HG03108 (cell line): ENCODE measurements around the gene PARD3.

Experiments
- ATAC-seq: cut with Tn5 transposase; IDR thresholded peaks from one replicate; pipeline ENCODE4 v1.9.1; 2021; ENCODE audit warnings: moderate library complexity; ENCODE audit not compliant: unreplicated experiment

PARD3 gene

GRCh38 chr10:34244756-34245484 is 570.2 kb downstream of the PARD3 start:
- ATAC-seq: no peak

GRCh38 chr10:34241226-34242000 is 573.7 kb downstream of the PARD3 start:
- ATAC-seq: no peak

GRCh38 chr10:34240039-34240438 is 575.1 kb downstream of the PARD3 start:
- no peak for ATAC-seq

GRCh38 chr10:34237898-34238455 is 577.1 kb downstream of the PARD3 start:
- no peak for ATAC-seq

- no peak for ATAC-seq
These were observed 578.2 kb downstream of the PARD3 start for GRCh38 chr10:34236931-34237330.

- no peak for ATAC-seq
These were observed 579.8 kb downstream of the PARD3 start for GRCh38 chr10:34235164-34235832.

DNA sequence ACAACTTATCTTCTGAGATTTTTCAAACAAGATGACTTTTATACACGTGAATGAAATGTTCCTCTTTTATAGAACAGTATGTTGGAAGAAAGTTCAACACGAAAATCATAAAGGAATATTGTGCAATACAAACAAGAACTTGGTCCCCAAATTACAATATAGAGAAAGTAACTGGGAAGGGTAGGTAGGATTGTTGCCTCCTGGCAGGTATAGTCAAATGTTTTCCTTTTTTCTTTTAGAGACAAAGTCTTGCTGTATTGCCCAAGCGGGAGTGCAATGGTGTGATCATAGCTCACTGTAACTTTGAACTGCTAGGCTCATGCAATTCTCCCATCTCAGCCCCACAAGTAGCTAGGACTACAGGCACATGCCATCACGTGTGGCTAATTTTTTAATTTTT is 582.6 kb downstream of the PARD3 start:
- ATAC-seq: no peak

DNA sequence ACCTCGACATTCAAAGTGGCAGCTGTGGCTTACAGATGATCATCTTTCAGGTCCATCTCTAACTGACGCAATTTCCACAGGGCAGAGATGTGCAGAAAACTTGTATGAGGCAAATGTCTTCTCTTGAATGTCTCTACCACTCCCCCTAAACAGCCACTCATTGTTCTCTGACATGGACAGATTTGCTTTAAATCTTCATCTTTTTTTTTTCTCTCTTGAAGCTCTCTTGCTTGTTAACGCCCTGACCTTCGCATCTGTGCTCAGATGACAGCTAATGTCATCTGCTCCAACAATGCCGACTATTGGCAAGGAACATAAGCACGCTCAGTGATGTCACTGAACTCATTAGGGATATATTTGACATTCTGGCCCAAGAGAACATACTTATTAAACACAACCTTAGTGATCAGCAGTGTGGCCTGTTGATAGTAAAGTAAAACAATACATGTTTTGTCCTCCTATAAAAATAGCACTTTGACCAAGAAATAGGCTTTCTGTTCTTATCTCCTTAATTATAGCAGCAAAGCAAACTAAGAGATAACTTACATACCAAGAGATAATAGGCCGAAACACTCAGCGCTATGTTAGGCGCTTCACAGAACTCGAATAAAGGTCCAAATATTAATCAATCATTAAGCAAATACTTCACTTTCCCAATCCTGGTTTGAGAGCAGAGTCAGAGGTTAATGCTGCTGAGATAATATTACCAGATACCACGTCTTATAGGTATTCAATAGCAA is 583.5 kb downstream of the PARD3 start:
- ATAC-seq: no peak

DNA sequence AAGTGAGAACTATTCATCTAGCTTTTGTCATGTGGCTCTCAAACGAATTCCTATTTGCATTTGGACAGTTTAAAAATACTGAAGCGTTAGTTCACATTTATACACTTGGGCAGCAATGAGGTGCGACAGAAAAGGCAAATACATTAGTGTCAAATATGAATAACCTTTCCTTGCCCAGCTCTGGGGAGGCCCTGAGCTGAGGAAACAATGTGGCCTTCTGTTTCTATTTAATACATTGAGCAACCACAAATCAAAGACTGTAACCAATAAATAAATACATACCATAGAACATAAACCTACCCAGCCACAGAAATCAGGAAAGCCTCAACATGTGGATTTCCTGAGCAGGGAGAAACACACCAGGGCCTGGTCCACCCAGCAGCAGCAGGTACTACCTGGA is 585.2 kb downstream of the PARD3 start:
- no peak for ATAC-seq

DNA sequence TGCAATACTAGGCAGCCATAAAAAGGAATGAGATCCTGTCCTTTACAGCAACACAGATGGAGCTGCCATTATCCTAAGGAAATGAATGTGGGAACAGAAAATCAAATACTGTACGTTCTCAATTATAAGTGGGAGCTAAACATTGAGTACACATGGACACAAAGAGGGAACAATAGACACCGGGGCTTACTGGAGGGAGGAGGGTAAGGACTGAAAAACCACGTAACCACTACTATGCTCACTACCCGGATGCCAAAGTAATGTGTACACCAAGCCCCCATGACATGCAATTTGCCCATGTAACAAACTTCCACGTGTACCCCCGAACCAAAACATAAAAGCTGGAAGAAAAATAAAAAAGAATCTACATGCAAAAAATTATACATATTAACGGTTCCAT is 587.0 kb downstream of the PARD3 start:
- no peak for ATAC-seq

GRCh38 chr10:34224639-34225038 is 590.5 kb downstream of the PARD3 start:
- ATAC-seq: no peak

DNA sequence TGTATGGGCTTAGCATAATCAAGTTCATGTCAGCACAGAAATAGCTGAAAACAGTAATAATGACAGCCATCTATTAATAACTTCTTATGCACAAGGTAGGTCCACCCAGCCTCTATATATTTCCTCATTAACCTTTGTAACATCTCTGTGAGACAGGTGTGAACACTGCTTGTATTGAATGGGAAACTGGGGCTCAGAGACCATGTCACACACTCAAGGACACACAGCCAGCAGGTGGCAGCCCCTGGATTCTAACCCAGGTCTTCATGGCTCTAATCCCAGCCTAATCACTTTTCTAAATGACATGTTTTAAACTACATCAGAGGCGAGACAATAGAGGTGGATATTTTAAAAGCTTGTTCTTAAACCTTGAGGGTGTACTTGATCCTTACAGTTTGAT is 591.4 kb downstream of the PARD3 start:
- no peak for ATAC-seq

GRCh38 chr10:34222359-34222758 is 592.7 kb downstream of the PARD3 start:
- no peak for ATAC-seq

- ATAC-seq: no peak
These were observed 595.1 kb downstream of the PARD3 start for GRCh38 chr10:34219753-34220548.

DNA sequence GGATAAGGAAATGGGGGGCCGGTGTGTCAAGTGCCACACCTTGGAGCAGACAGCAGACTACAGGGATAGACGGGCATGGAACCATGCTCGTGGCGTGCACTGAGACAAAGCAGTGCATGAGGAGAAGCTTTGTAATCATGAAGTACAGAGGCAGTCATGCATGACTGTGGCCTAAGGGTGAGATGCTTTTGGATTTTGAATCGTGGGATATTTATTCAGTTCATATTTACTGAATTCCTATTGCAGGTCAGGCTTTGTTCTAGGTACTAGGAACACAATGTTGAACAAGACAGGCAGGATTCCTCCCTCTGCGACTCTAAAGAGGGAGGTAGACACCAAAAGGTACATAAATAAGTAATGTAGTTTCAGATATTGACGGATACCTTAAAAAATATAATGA is 597.6 kb downstream of the PARD3 start:
- no peak for ATAC-seq

GRCh38 chr10:34216348-34216945 is 598.6 kb downstream of the PARD3 start:
- ATAC-seq: no peak

- no peak for ATAC-seq
These were observed 601.3 kb downstream of the PARD3 start for GRCh38 chr10:34213805-34214197.

GRCh38 chr10:34213193-34213804 is 601.8 kb downstream of the PARD3 start:
- no peak for ATAC-seq

DNA sequence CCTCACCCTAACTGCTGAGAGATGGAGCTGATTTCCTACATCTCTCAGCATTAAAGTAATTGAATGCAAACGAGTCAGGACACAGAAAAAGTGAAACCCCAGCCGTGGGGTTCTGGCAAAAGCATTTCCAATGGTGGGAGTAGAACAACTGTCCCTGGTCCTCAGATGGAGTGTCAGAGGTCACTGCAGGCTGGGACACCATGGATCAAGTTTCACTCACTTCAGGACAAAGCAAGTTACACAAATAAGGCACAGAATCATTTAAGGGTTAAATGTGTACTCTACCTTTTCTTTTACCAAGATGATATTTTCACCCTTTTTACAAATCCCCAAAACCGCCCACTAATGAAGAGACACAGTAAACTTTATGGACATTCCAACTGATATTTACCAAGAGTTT is 607.8 kb downstream of the PARD3 start:
- ATAC-seq: no peak
